ENCODE measurements around the gene ZNF576. TPM values are rescaled to one million over a fixed set of nuclear protein-coding genes. Genes with fewer than 3 reads are reported as not detected.

Gene ZNF576
- total RNA-seq, 1 donor from 2014 or later: 9.5 TPM

DNA sequence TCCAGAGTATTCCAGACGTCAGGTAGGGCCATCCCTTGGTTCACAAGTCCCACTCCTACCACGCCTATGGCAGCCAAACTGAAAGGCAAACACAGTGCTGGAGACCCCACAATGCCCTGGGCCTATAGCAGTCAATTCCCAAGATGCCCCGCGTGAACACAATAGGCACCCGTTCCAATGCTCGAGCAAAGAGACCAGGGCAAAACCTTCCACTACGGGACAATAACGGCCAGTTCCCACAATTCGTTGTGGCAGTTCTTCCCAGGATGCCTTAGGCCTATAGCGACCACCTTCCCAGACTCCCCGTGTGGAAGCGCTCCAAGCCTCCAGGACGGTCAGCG, 22.5 kb downstream of the ZNF576 start:
- Histone ChIP-seq H3K4me3 (ENCODE audit: low read depth, low read length) (peak overlapping the region; percentile 57), H3K27me3 (ENCODE audit: control insufficient read depth, insufficient read depth, low read length) (no peaks in the 10 kb centered on the region), H3K36me3 (ENCODE audit: control insufficient read depth, insufficient read depth, low read length) (no peaks in the 10 kb centered on the region)
- TF ChIP-seq, protein P1, sequence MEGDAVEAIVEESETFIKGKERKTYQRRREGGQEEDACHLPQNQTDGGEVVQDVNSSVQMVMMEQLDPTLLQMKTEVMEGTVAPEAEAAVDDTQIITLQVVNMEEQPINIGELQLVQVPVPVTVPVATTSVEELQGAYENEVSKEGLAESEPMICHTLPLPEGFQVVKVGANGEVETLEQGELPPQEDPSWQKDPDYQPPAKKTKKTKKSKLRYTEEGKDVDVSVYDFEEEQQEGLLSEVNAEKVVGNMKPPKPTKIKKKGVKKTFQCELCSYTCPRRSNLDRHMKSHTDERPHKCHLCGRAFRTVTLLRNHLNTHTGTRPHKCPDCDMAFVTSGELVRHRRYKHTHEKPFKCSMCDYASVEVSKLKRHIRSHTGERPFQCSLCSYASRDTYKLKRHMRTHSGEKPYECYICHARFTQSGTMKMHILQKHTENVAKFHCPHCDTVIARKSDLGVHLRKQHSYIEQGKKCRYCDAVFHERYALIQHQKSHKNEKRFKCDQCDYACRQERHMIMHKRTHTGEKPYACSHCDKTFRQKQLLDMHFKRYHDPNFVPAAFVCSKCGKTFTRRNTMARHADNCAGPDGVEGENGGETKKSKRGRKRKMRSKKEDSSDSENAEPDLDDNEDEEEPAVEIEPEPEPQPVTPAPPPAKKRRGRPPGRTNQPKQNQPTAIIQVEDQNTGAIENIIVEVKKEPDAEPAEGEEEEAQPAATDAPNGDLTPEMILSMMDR (IDR thresholded peaks at IDR 0.05; ENCODE audit: insufficient read depth, low read length, severe bottlenecking): no peak
- DNase-seq (ENCODE audit: low read depth) (no peak), FAIRE-seq (peak; percentile 23)

DNA sequence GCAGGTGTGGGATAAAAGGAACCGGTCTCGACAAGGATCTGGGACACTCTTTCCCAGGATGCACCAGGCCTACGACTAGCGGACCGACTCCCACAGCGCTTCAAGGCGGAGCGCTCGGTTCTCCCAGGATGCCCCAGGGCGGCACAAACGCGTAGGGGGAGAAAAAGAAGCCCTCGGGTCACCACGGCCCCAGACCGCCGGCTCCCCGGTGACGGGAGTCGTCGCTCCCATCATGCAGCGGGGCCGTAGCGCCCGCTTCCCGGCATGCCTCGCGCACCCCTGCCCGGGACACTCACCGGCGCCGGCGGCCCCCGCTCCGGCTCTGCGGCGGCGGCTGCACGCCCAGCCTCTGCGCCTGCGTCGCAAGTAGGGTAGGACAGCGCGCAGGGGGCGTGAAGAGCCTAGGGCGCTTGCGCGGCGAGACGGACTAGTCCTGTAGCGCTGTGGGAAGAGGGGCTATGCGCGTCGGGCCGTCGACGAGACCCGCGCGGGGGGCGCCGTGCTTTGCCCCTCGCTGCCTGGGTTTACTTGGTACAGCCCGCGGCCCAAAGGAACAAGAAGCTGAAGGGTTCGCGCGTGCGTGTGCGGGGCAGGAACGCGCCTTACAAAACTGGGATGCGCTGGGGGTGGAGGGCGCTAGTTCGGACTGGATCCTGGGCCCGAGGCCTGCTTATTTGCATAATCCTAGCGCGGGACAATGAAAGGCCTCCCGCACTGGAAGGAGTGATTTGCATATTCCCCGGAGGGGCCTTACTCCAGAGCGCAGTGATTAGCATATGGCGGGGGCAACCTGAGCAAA, 23.1 kb downstream of the ZNF576 start, which contains the start of gene ZNF428:
Gene ZNF428 (minus strand): TSS at position 368 of the 799 bp plus-strand sequence. CDS start 5,325 bp downstream, outside the sequence.
- Histone ChIP-seq H3K27me3 (ENCODE audit: control insufficient read depth, insufficient read depth, low read length) (no peaks in the 10 kb centered on the region), H3K36me3 (ENCODE audit: control insufficient read depth, insufficient read depth, low read length) (no peaks in the 10 kb centered on the region), H3K4me3 (ENCODE audit: low read depth, low read length) (peak within 1 kb of the TSS; percentile 57)
- FAIRE-seq: no peak
- peak; percentile 72 for DNase-seq (ENCODE audit: low read depth)
- TF ChIP-seq, protein P1 (IDR thresholded peaks at IDR 0.05; ENCODE audit: insufficient read depth, low read length, severe bottlenecking): no peak

DNA sequence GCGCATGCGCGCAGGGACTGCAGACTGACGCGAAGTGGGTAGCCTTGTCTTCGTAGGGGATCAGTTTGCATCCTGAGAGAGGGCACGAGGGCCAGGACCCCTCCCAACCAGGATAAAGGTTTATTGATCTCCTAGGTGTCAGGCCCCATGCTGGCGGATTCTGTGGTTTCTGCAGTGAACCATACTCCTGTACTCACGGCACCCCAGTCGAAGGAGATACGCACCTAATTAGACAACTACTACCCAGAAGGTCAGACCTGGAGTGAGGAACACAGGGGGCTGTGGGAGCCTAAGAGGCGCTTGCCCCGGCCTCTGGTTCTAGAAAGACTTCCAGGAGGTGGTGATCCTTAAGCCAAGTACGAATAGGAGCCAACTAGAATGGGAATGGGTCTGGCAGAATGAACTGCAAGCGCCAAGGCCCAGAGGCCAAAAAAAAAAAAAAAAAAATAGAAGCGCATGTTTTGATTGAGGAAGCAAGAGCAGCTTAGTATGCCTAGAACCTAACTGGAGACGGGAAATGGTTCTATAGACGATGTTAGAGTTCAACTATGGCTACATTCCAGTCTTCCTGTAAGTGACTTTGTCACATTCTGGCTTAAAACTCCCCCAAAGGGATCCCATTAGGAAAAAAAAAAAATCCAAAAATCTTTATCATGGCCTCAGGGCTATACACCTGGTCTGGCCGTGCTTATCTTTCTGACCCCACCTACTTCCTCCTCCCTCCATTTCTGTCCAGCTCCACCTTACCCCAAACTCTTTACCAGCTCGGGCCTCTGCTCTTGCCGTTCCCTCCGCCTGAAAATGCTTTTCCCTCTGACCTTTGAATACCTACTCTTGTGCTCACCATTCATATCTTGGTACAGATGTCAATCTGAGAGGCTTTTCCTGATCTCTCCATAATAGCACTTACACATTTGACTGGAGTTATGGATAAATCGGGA, 23.9 kb downstream of the ZNF576 start:
- no peak for FAIRE-seq
- no peaks in the 10 kb centered on the region for H3K36me3 ChIP-seq (ENCODE audit: control insufficient read depth, insufficient read depth, low read length)
- no peaks in the 10 kb centered on the region for H3K27me3 ChIP-seq (ENCODE audit: control insufficient read depth, insufficient read depth, low read length)
- TF ChIP-seq, protein P1 (IDR thresholded peaks at IDR 0.05; ENCODE audit: insufficient read depth, low read length, severe bottlenecking): no peak
- DNase-seq (ENCODE audit: low read depth): no peak
- peak overlapping the region; percentile 57 for H3K4me3 ChIP-seq (ENCODE audit: low read depth, low read length)

DNA sequence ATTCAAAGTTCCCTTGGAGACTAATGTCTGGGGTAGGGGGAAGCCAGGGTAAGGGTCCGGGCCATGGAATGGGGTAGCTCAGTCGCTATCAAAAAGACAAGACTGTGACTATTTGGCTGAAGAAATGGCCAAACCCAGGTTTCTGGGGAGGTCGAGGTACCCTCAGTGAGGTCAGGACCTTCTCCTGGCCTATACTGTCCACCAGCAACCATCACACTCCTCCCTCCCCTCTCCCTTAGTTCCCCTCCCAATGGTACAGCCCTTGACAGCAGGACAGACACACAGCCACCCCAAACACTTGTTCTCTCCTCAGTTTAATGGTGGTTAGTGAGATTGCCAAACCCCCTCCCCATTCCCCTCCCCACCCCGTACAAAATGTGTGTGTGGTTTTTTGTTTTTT, 25.7 kb downstream of the ZNF576 start:
- Histone ChIP-seq H3K36me3 (ENCODE audit: control insufficient read depth, insufficient read depth, low read length) (no peaks in the 10 kb centered on the region), H3K4me3 (ENCODE audit: low read depth, low read length) (no peak overlapping the region), H3K27me3 (ENCODE audit: control insufficient read depth, insufficient read depth, low read length) (no peaks in the 10 kb centered on the region)
- TF ChIP-seq, protein P1 (IDR thresholded peaks at IDR 0.05; ENCODE audit: insufficient read depth, low read length, severe bottlenecking): no peak
- FAIRE-seq: no peak
- DNase-seq (ENCODE audit: low read depth): no peak

DNA sequence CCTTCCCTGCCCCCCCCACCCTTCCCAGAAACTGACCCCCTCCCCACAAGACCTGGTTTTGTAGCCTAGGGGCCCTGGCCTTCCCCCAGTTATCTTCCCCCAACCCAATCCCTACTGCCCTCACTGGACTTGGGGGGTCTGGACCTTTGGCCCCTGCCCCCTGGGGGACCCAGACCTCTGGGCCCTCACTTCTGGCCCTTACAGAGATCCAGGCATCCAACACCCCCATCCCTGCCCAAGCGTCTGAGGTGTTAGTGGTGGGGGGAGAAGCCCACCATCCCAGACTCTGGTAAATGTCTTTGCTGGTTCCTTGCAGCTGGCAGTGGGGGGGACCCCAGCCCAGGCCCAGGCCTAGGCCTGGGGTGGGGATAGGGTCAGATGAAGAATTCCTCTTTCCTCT, 26.6 kb downstream of the ZNF576 start:
- H3K4me3 ChIP-seq (ENCODE audit: low read depth, low read length): no peak overlapping the region
- FAIRE-seq: no peak
- no peaks in the 10 kb centered on the region for H3K36me3 ChIP-seq (ENCODE audit: control insufficient read depth, insufficient read depth, low read length)
- DNase-seq (ENCODE audit: low read depth): no peak
- TF ChIP-seq, protein P1 (IDR thresholded peaks at IDR 0.05; ENCODE audit: insufficient read depth, low read length, severe bottlenecking): no peak
- H3K27me3 ChIP-seq (ENCODE audit: control insufficient read depth, insufficient read depth, low read length): no peaks in the 10 kb centered on the region
